Esophagus muscularis mucosa (tissue), 4 donors: ENCODE measurements around the gene LCN15. TPM values are rescaled to one million over a fixed set of nuclear protein-coding genes. Genes with fewer than 3 reads are reported as not detected.

Experiments
- DNase-seq: peaks from one replicate; pipeline ENCODE4 v3.0.0-alpha.2; 2017; ENCODE audit errors: extremely low spot score
- H3K27ac ChIP-seq, 4 donors: fragments of 200-600 bp; sonication (generic); replicated peaks in 1 of 4; 1 replicate in 3 of 4; 2 replicates in 1 of 4; pipeline ENCODE4 v1.5.1; 2016 to 2019; ENCODE audit warnings: mild to moderate bottlenecking in 1 of 4
- H3K27me3 ChIP-seq, 4 donors: fragments of 200-600 bp; sonication (generic); one replicate each; pipeline versions ENCODE4 v1.5.1 to v1.6.0; 2016 to 2019
- H3K36me3 ChIP-seq, 4 donors: fragments of 200-600 bp; sonication (generic); one replicate each; pipeline ENCODE4 v1.5.1; 2016 to 2019
- H3K4me1 ChIP-seq, 4 donors: fragments of 200-600 bp; sonication (generic); one replicate each; pipeline ENCODE4 v1.5.1; 2016 to 2019
- H3K4me3 ChIP-seq, 4 donors: fragments of 200-600 bp; sonication (generic); 1 replicate in 2 of 4; 2 replicates in 2 of 4; pipeline ENCODE4 v1.5.1; 2016 to 2019; ENCODE audit warnings: mild to moderate bottlenecking in 4 of 4, moderate library complexity in 1 of 4
- H3K9me3 ChIP-seq, 4 donors: fragments of 200-600 bp; sonication (generic); 1 replicate in 3 of 4; 2 replicates in 1 of 4; pipeline ENCODE4 v1.5.1; 2016 to 2019
- CTCF ChIP-seq, 3 experiments: fragments of 200-600 bp in 2 of 3; fragments of 450-650 bp in 1 of 3; sonication (generic) in 2 of 3; IDR thresholded peaks; one replicate each; pipeline ENCODE4 v1.5.1; 2017 to 2019; ENCODE audit warnings: antibody characterized with exemption in 3 of 3, mild to moderate bottlenecking in 2 of 3, moderate library complexity in 1 of 3
- EP300 ChIP-seq: sonication (generic); formaldehyde crosslinking; IDR thresholded peaks from one replicate; pipeline ENCODE4 v1.6.1; 2017; ENCODE audit warnings: antibody characterized with exemption
- POLR2A ChIP-seq: fragments of 450-650 bp; IDR thresholded peaks from one replicate; pipeline ENCODE4 v1.6.1; 2017; ENCODE audit warnings: antibody characterized with exemption, moderate library complexity, mild to moderate bottlenecking, low read depth
- POLR2AphosphoS5 ChIP-seq, 2 donors: sonication (generic); formaldehyde crosslinking; IDR thresholded peaks; one replicate each; pipeline ENCODE4 v1.6.1; 2017; ENCODE audit warnings: antibody characterized with exemption in 2 of 2
- WGBS: methylation state at CpG from one replicate; pipeline ENCODE4 v1.1.5; 2018; 5-methylcytosine and 5-hydroxymethylcytosine counted together
- intact Hi-C: fragments of 100-400 bp; cut with DNase I; formaldehyde crosslinking; loops from one replicate; pipeline ENCODE4 v1.15.1; 2023
- total RNA-seq, 4 donors: library from RNA; depleted of rRNA; stranded (reverse); fragments of >200 nt; gene quantifications; one replicate each; pipeline versions ENCODE4 v1.1.0 to v1.2.1, GENCODE V29; 2016

The LCN15 gene
- total RNA-seq, 4 donors from 2014 or later, result not detected

- Histone ChIP-seq H3K27me3 (peaks cover 0 to 67% (median 18%) of the 10 kb centered on the region in 4 donors), H3K27ac (no peak overlapping the region), H3K4me1 (peaks cover 18 to 34% (median 30%) of the 10 kb centered on the region in 4 donors), H3K9me3 (no peaks in the 10 kb centered on the region), H3K36me3 (peaks cover 0 to 14% (median 0%) of the 10 kb centered on the region in 4 donors), H3K4me3 (peak overlapping the region in 2 of 4 donors; percentile 31 to 34)
- TF ChIP-seq POLR2AphosphoS5 (IDR thresholded peaks at IDR 0.05) (no peak), CTCF (IDR thresholded peaks at IDR 0.05) (no peak), POLR2A (no peak), EP300 (no peak)
- intact Hi-C loops, result no loop called here
- 84% methylated on average over 21 of the region's 22 CpGs for WGBS
- DNase-seq, result no peak
Observed at GRCh38 chr9:136746155-136746490, 18.2 kb downstream of the LCN15 start.

GRCh38 chr9:136745389-136746154 lies 18.7 kb downstream of the LCN15 start:
- DNase-seq, result no peak
- 76% methylated on average over 13 of the region's 23 CpGs for WGBS
- H3K4me1 ChIP-seq, result peaks cover 23 to 39% (median 34%) of the 10 kb centered on the region in 4 donors

GRCh38 chr9:136744773-136745172 lies 19.5 kb downstream of the LCN15 start:
- Histone ChIP-seq H3K36me3 (peaks cover 0 to 17% (median 0%) of the 10 kb centered on the region in 4 donors), H3K4me3 (peak overlapping the region; percentile 26 to 37 (median 32)), H3K9me3 (no peaks in the 10 kb centered on the region), H3K27me3 (peaks cover 0 to 81% (median 21%) of the 10 kb centered on the region in 4 donors), H3K27ac (no peak overlapping the region), H3K4me1 (peaks cover 23 to 38% (median 34%) of the 10 kb centered on the region in 4 donors)
- intact Hi-C loops, result no loop called here
- 91% methylated on average over 6 of the region's 18 CpGs for WGBS
- no peak for DNase-seq
- TF ChIP-seq EP300, result no peak
- TF ChIP-seq POLR2AphosphoS5 (IDR thresholded peaks at IDR 0.05), result no peak
- no peak for TF ChIP-seq POLR2A
- no peak for TF ChIP-seq CTCF (IDR thresholded peaks at IDR 0.05)

More at GRCh38 chr9:136745389-136746154, 18.7 kb downstream of the LCN15 start:
- no peaks in the 10 kb centered on the region for H3K9me3 ChIP-seq
- TF ChIP-seq EP300 (no peak), POLR2AphosphoS5 (IDR thresholded peaks at IDR 0.05) (no peak), CTCF (IDR thresholded peaks at IDR 0.05) (no peak), POLR2A (no peak)
- peak overlapping the region in 2 of 4 donors; percentile 20 to 26 for H3K27ac ChIP-seq
- peaks cover 0 to 73% (median 21%) of the 10 kb centered on the region in 4 donors for H3K27me3 ChIP-seq
- peak overlapping the region; percentile 26 to 37 (median 32) for H3K4me3 ChIP-seq
- peaks cover 0 to 14% (median 0%) of the 10 kb centered on the region in 4 donors for H3K36me3 ChIP-seq
- intact Hi-C loops, result no loop called here

GRCh38 chr9:136743639-136744211 lies 20.6 kb downstream of the LCN15 start:
- 82% methylated on average over 13 of the region's 16 CpGs for WGBS
- TF ChIP-seq EP300 (no peak), POLR2A (no peak), CTCF (IDR thresholded peaks at IDR 0.05) (no peak), POLR2AphosphoS5 (IDR thresholded peaks at IDR 0.05) (no peak)
- peak overlapping the region; percentile 22 to 37 (median 30) for H3K4me3 ChIP-seq
- no peak for DNase-seq
- intact Hi-C loops, result no loop called here
- H3K36me3 ChIP-seq, result peaks cover 0 to 17% (median 0%) of the 10 kb centered on the region in 4 donors
- H3K4me1 ChIP-seq, result peaks cover 16 to 38% (median 27%) of the 10 kb centered on the region in 4 donors
- no peaks in the 10 kb centered on the region for H3K9me3 ChIP-seq
- peaks cover 0 to 84% (median 21%) of the 10 kb centered on the region in 4 donors for H3K27me3 ChIP-seq
- no peak overlapping the region for H3K27ac ChIP-seq
